HG03442 (cell line): ENCODE results near the gene WDR43.
"Not testable (repeated sequence)": the region's sequence is repeated elsewhere in the genome, so short reads cannot be mapped to it uniquely, and the experiment has no call there.

Experiments used
- ATAC-seq: cut with Tn5 transposase; IDR thresholded peaks from one replicate; pipeline ENCODE4 v1.9.1; 2021; ENCODE audit warnings: mild to moderate bottlenecking, moderate library complexity; ENCODE audit not compliant: unreplicated experiment

The WDR43 gene

GRCh38 chr2:28960401-28960800, 65.9 kb downstream of the WDR43 start:
- ATAC-seq = no peak

DNA sequence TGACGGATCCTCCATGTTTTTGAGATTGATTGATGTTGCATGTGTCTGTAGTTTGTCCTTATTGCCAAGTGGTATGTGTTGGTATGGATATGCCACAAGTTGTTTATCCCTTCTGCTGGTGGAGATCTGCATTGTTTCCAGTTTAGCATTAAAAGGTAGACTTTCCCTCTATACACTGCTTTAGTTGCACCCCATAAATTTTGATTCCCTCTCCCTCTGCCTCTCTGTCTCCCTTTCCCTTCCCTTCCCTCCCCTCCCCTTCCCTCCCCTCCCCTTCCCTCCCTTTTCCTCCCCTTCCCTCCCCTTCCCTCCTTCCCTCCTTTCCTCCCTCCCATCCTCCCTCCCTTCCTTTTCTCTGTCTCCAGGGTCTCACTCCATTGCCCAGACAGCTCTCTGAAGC, 68.0 kb downstream of the WDR43 start:
- ATAC-seq = no peak

DNA sequence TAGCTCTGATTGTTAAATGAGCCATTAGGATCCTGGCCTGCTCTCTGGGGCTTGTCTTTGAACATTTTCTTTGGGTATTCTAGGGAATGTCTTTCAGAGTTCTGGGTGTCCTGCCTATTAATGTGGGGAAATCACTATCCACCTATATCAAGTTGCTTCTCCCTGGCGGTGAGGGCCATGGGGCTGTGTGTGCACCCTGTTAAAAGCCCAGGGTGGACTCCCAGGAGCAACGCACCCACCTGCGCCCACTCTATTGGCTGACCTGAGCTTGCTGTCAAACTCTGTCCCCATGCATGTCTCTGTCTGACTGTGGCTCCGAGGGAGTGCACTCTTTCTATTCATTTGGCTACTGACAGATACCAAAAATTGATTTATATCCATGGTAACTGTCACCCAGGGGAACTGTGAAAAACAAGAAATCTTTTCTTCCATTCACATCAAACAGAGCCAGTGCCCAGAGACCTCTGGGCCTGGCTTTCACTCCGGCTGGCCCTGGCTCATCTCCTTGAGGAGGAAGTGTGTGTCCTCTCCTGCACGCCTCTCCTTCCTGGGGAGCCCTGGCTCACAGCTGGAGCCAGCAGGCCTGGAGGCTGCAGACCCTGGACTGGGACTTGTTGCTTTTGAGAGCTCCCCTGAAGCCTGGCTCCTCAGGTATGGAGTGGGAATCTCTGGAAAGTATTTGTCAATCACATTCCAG, 76.1 kb downstream of the WDR43 start:
- ATAC-seq = no peak

DNA sequence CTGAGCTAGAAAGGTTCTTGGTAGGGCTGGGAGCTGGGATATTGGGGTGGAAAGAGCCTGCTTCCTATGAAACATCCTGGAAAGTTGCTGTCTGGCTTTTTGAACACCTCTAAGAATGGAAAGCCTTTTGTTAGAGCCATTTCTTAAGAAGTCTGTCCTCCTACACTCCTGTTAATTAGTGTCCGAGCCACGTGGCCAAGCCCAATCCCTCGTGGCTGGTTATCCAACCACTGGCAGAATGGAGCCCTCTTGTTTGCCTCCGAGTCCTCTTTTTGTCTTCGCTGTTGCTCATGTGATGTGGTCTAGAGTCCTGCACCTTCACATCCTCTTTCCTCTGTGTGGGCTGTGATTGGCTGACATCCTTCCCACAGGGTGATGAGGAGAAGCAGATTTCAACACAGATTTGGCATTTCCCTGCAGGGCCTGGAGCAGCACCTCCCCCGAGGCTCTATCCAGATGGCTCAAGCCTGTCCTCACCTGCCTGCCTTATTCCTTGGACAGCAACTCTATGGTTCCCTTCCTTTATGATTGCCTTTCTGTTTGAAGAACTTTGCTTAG, 78.4 kb downstream of the WDR43 start:
- ATAC-seq = no peak

GRCh38 chr2:28974252-28974651, 79.8 kb downstream of the WDR43 start:
- no peak for ATAC-seq

- ATAC-seq = no peak
Measured at GRCh38 chr2:28975671-28976070, 81.2 kb downstream of the WDR43 start.

- ATAC-seq = no peak
Measured at GRCh38 chr2:28976584-28976983, 82.1 kb downstream of the WDR43 start.

- no peak for ATAC-seq
Measured at GRCh38 chr2:28977176-28977875, 82.9 kb downstream of the WDR43 start.

- ATAC-seq = not testable (repeated sequence)
Measured at GRCh38 chr2:28978001-28978400, 83.5 kb downstream of the WDR43 start.

- ATAC-seq = no peak
Measured at GRCh38 chr2:28978606-28979005, 84.1 kb downstream of the WDR43 start.

- ATAC-seq = no peak
Measured at GRCh38 chr2:28979041-28979440, 84.6 kb downstream of the WDR43 start.

DNA sequence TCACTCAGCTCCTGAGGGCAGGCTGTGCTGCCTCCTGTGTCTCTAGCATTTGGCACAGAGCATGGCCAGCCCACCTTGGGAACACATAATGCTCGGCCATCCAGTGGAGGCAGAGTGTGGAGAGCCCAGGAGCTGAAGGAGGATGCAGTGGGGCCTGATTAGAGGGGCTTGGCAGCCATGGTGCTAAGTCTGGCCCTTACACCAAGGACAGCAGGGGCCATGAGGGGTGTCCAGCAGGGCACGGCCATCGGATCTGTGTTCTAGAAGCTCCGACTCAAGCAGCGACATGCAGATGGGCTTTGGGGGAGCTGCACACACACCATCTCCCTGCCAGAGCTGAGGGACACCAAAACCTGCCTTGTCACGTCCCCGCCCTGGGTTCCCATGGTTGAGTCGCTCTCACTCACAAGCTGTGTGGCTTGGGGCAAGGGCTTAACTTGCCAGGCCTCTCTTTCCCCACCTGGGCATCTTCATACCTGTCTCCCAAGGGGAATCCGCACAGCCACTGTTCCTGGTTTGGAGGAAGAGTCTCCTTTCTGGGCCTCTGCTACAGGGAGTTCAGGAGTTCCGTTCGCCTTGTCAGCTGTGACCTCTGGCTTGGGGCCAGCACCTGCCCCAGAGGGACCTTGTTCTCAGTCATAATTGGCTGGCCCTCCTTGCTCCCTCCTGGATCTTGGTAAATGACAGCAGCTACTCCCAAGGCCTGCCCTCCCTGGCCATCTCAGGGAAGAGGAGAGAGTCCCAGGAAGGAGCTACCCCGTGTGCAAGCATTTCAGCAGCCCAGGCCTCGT, 85.3 kb downstream of the WDR43 start:
- no peak for ATAC-seq

- ATAC-seq = no peak
Measured at GRCh38 chr2:28980368-28981015, 86.0 kb downstream of the WDR43 start.

DNA sequence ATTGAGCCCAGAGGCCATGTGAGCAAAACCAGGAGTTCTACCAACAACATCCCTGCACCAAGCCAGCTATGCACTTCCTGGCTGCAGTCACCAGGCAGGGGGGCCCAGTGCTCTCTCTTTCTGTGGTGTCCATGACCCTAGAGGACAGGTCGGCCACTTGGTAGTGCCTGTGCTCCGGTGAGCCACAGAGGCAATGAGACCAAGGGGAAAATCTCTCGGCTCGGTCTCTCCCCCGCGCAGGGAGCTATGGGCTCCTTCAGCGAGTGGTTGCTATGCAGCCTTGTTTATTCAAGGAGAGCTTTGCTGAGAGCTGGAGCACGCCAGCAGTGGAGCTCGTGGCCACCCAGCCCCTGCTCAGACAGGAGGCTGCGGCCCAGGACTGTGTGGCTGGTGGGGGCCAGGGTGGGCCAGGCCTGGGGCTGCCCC, 86.6 kb downstream of the WDR43 start, which contains the start of gene TOGARAM2:
TOGARAM2 (plus strand) TSS at position 283 of the 426 bp plus-strand sequence. CDS start 13,537 bp downstream, outside the sequence.
- ATAC-seq = no peak

- ATAC-seq = no peak
Measured at GRCh38 chr2:28981620-28982376, 87.3 kb downstream of the WDR43 start.

DNA sequence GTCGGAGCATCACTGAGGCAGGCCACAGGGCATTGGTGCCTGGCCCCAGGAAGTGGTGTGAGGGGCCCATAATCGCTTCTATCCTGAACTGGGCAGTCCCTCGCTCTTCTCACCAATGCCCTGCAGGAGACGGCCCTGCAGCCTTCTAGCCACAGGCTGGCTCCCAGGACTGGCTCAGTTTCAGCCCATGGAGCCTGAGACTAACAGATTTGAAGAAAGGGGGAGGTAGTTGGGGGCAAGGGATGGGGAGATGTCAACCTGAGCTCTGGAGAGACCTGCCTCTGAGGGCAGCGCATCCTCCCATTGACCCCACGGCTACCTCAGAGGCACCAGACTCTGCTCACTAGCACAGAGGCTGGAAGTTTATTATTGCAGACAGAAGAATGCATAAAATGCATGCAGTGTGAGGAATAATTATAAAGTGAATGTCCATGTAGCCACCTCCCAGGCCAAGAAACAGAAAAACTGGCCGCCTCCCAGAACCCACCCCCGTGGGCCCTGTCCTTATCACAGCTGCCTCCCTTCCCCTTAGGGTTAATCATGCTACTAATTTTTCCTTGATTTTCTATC, 88.0 kb downstream of the WDR43 start:
- ATAC-seq = no peak

DNA sequence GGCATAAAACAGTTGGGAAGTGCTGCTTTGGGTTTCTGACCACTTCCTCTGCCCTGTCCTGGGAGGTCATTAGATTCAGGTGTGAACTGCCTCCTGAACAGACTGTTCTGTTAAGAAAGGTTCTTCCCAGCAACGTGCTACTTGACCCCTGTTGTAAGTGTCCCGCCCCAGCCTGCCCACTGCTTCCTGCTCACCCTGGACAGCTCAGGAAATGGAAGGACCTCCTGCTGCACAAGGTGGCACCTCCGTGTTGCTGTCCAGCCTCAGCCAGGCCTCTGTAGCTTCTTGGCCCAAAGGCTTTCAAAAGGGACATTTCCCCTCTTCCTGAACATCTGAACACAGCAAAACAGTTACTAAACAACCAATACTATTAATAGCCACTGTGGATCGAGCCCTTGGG, 92.0 kb downstream of the WDR43 start:
- ATAC-seq = no peak

- ATAC-seq = no peak
Measured at GRCh38 chr2:28989973-28990372, 95.5 kb downstream of the WDR43 start.

- ATAC-seq = no peak
Measured at GRCh38 chr2:28990445-28990844, 96.0 kb downstream of the WDR43 start.

- ATAC-seq = no peak
Measured at GRCh38 chr2:28991021-28991420, 96.6 kb downstream of the WDR43 start.
